Amniotic stem cell (primary cell): ENCODE measurements around the gene PRND.
"Not testable (repeated sequence)": the region's sequence is repeated elsewhere in the genome, so short reads cannot be mapped to it uniquely, and the experiment has no call there.

Source experiments
- DNase-seq: peaks from one replicate; lab custom pipeline; 2025; lab: John Stamatoyannopoulos, UW

PRND gene, protein sequence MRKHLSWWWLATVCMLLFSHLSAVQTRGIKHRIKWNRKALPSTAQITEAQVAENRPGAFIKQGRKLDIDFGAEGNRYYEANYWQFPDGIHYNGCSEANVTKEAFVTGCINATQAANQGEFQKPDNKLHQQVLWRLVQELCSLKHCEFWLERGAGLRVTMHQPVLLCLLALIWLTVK

DNA sequence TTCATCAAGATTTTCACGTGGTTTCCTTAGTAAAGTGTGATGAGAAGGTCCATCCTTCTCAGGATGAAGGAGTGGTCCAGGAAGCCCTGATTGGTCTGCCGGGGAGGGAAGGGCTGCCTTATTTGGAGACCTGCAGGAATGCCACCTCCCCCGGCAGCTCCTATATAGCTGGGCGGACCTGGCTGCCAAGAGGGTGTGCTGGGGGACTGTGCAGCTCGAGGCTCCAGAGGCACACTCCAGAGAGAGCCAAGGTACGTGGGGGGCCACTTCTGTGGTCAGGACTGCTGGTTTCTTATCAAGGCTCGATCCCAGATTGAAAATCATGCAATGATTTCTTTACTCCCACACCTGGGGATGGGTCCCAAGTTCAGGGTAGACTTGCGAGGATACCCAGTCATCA, at the start of gene PRND:
Gene PRND (plus strand): TSS at position 191 of the 400 bp plus-strand sequence. CDS start 2,643 bp downstream, outside the sequence.
- no peak for DNase-seq

DNA sequence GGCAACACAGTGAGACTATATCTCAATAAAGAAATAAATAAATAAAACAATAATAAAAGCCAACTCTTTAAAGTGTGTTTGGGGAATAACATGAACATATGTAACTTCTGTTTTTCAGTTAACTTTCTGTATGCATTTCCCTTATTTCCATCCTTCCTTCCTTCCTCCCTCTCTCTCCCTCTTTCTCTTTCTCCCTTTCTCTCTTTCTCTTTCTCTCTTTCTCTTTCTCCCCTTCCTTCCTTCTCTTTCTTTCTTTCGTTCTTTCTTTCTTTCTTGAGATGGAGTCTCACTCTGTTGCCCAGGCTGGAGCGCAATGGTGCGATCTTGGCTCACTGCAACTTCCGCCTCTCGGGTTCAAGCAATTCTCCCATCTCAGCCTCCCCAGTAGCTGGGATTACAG, 48.8 kb upstream of the PRND start:
- DNase-seq: no peak

- DNase-seq: no peak
Observed at GRCh38 chr20:4673371-4674001, 48.2 kb upstream of the PRND start.

GRCh38 chr20:4674672-4675071, 47.0 kb upstream of the PRND start:
- no peak for DNase-seq

DNA sequence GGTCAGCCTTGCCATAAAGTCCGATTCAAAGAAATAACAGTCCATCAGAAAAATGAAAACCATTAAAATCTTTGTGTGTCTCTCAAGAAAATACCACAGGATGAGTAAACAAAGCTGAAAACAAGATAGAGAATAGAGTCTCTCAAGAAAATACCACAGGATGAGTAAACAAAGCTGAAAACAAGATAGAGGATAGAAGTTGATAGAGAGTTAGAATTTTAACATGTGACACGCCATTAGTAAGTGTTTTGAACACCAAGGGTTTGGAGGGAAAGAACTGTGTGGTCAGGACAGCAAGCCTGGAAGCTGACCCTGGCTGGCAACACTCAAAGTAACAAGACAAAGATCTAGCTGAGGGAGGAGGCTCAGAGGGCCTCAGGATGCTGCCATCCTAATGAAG, 43.9 kb upstream of the PRND start:
- DNase-seq: no peak

DNA sequence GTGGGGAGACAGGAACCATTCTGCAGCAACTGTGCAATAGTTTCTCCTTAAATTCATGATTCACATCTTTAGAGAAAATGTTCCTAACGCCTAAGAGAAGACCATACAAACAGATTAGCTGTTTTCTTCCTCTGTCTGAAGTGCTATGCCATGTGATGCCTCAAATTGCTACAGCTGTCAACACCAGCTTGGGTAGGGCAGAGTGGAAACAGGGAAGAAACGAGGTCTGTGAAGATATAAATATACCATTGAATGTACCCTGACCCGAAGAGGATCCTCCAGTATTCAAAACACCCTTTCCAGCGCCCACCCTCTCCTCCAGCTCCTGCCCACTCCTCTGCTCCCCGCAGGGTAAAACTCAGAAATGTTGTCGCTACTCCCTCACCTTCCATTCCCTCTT, 40.3 kb upstream of the PRND start:
- DNase-seq: no peak

GRCh38 chr20:4681991-4682401, 39.7 kb upstream of the PRND start:
- no peak for DNase-seq

GRCh38 chr20:4682682-4683081, 39.0 kb upstream of the PRND start:
- no peak for DNase-seq

GRCh38 chr20:4683261-4683660, 38.4 kb upstream of the PRND start:
- no peak for DNase-seq

- no peak for DNase-seq
Observed at GRCh38 chr20:4684837-4685413, 36.8 kb upstream of the PRND start.

DNA sequence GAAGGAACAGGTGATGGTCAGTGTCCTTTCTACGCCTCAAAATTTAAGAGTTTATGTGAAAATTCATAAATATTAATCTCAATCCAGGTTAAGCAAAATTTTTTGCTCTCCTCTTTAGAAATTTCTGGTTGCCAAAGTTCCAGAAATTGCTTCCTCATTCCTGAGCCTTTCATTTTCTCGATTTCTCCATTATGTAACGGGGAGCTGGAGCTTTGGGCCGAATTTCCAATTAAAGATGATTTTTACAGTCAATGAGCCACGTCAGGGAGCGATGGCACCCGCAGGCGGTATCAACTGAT, 35.8 kb upstream of the PRND start:
- no peak for DNase-seq

GRCh38 chr20:4688305-4688704, 33.4 kb upstream of the PRND start:
- no peak for DNase-seq

DNA sequence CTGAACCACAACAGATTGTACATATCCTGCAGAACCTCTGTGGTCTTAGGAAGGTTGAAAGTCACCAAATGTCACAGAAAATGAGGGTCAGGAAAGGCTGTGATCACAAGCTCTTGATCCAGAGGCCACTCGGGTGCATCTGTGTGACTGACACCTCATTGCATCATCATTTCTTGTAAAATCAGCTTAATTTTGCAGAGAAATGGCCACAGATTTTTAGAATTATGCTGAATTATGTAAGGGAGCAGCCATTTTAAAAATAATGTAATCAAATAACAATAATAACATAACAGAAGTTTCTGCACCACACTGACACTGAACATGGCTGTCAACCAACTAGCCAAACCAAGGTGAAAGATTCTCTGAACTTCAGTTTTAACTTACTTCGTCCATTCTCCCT, 32.5 kb upstream of the PRND start:
- DNase-seq: no peak

DNA sequence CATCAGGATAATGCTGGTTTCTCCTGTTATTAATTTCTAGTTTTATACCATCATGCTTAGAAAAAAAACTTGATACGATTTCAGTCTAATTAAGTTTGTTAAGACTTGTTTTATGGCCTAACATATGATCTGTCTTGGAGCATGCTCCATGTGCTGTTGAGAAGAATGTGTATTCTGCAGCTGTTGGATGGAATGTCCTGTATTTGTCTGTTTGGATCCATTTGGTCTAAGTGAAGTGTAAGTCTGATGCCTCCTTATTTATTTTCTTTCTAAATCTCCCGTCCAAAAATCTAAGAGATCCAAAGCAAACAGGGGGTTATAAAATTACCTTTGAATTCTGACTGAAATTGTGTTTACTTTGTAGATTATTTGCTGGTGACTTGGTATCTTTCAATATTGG, 30.0 kb upstream of the PRND start:
- DNase-seq: no peak

DNA sequence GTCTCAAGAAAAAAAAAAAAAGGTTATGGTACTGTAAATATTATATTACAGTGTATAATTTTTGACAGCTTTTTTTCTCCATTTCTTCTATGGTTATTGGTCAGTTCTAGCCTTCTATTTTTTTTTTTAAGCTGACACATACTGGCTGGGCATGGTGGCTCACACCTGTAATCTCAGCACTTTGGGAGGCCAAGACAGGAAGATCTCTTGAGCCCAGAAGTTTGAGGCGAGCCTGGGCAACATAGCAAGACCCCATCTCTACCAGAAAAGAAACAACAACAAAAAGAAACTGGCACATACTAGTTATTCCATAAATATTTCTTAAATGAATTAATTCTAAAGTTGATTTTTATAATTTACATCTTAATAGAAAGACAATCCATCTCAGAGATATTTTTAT, 27.6 kb upstream of the PRND start:
- DNase-seq: no peak

- no peak for DNase-seq
Observed at GRCh38 chr20:4697189-4697830, 24.4 kb upstream of the PRND start.

DNA sequence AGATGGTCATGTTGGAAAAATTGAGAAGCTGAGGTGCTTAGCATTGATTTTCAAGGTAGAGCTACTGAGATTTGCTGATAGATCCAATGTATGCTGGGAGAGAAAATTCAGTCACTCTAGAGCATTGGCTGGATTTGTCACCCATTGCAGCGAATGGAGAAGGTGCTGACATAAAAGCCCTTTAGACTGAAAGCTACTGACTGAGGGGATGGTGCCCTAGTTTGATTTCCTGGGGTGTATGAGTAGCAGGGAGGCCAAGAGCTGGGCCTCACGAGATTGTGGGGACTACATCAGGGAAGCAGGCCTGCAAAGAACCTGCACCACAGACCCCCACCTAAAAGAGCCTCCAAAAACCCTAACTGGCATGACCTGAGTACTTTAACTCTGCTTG, 23.9 kb upstream of the PRND start:
- no peak for DNase-seq

GRCh38 chr20:4699216-4699615, 22.5 kb upstream of the PRND start:
- DNase-seq: no peak

- DNase-seq: no peak
Observed at GRCh38 chr20:4699957-4700356, 21.8 kb upstream of the PRND start.

GRCh38 chr20:4702562-4703280, 19.0 kb upstream of the PRND start:
- DNase-seq: no peak

DNA sequence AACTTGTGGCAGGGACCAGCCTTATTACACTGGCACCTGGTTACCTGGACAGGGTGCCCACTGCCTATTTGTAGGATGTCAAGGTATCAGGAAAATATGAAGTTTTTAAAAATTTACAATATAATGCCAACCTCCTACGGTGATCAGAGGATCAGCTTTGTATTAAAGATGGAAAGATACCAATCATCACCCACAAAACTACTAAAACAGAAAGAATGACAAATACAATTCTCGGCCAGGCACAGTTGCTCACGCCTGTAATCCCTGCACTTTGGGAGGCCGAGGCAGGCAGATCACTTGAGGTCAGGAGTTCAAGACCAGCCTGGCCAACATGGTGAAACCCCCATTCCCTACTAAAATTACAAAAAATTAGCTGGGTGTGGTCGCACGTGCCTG, 18.4 kb upstream of the PRND start:
- no peak for DNase-seq

DNA sequence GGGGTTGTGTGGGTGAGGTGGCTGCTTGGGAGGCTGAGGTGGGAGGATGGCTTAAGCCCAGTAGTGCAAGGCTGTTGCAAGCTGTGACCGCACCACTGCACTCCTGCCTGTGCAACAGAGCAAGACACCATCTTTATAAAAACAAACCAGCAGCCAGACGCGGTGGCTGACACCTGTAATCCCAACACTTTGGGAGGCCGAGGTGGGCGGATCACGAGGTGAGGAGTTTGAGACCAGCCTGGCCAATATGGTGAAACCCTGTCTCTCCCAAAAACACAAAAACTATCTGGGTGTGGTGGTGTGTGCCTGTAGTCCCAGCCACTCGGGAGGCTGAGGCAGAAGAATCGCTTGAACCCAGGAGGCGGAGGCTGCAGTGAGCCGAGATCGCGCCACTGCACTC, 14.8 kb upstream of the PRND start:
- DNase-seq: not testable (repeated sequence)

- DNase-seq: no peak
Observed at GRCh38 chr20:4708036-4708435, 13.7 kb upstream of the PRND start.
